H1 (cell line): Measurements from ENCODE around the gene LIPC. TPM values are rescaled to one million over a fixed set of nuclear protein-coding genes. Genes with fewer than 3 reads are reported as not detected.

Experiments
- JUND ChIP-seq: IDR thresholded peaks from 2 replicates; pipeline ENCODE4 v1.6.1; 2011; ENCODE audit warnings: mild to moderate bottlenecking, improper control_type of control experiment, low read length
- PHF8 ChIP-seq: fragments of 200-600 bp; sonication (generic); conservative IDR thresholded peaks from 2 replicates; pipeline ENCODE4 v1.7.1; 2012; ENCODE audit warnings: low read depth, mild to moderate bottlenecking, inconsistent platforms, low read length, moderate library complexity
- SIN3A ChIP-seq, 2 experiments: IDR thresholded peaks in 1 of 2; conservative IDR thresholded peaks in 1 of 2; 2 replicates each; pipeline ENCODE4 v1.6.1; 2011 to 2012; ENCODE audit warnings: low read length in 2 of 2, improper control_type of control experiment in 1 of 2, low read depth in 1 of 2, mild to moderate bottlenecking in 1 of 2
- SIX5 ChIP-seq: IDR thresholded peaks from 2 replicates; pipeline ENCODE4 v1.6.1; 2011; ENCODE audit warnings: mild to moderate bottlenecking, low read depth, low read length
- YY1 ChIP-seq: IDR thresholded peaks from 2 replicates; pipeline ENCODE4 v1.6.1; 2011; ENCODE audit warnings: low read depth, mild to moderate bottlenecking, low read length
- polyA plus RNA-seq, 7 experiments: library from polyadenylated mRNA; depleted of rRNA in 3 of 7; stranded (reverse) in 5 of 7; unstranded in 2 of 7; fragments of >200 nt in 5 of 7; fragments of 200-250 nt in 2 of 7; gene quantifications; 1 replicate in 5 of 7; 2 replicates in 1 of 7; 4 replicates in 1 of 7; pipeline versions ENCODE4 v1.2.1 to v1.2.3, GENCODE V29; 2011 to 2013; ENCODE audit warnings: missing spikeins in 2 of 7, mixed read lengths in 2 of 7
- total RNA-seq: library from RNA; stranded (reverse); fragmentation: NEBNext Ultra II Directional; extraction: Animal tissue kit (Norgen Biotek cat#: 25700); gene quantifications from 2 replicates; pipeline ENCODE4 v1.2.1, GENCODE V29; 2021

The LIPC gene
- total and polyA plus RNA-seq, 2 of the 8 experiments (the other 6 are each of a cell fraction or from before 2014, with no cell fraction given): not detected

DNA sequence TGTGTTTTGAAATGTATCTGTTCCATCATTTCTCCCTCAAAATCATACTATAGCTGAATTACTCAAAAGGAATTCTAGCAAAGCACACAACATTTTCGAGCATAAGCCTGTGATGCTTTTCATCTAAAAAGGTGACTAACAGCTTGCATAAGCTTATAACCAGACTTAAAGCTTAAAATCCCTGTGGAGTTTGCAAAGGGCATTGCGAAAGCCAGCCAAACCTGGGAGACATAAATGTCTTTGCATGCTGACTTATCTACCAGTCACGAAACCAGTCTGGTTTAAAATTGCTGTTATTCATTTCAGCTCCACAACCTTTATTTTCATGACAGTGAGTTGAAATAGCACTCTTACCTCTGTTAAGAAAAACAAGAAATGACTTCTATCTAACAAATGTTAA is 35.6 kb upstream of the LIPC start (continued):
- TF ChIP-seq PHF8 (no peak), YY1 (no peak), SIX5 (no peak), SIN3A (conservative IDR thresholded peaks at IDR 0.05 in 1 of 2, IDR thresholded peaks at IDR 0.05 in 1 of 2; ENCODE audit: low read depth in 1 of 2, low read length in 2 of 2) (no peak), JUND (no peak)
